H1 (cell line): ENCODE measurements around the gene NUP107. TPM values are rescaled to one million over a fixed set of nuclear protein-coding genes. Genes with fewer than 3 reads are reported as not detected.
"Not testable (repeated sequence)": the region's sequence is repeated elsewhere in the genome, so short reads cannot be mapped to it uniquely, and the experiment has no call there.

Experiments
- CTCF ChIA-PET: fragments of 300-600 bp; sonication (Branson Sonifier 250); formaldehyde crosslinking; loops from one replicate; lab custom pipeline; 2021; ENCODE audit not compliant: partially characterized antibody; lab: Charles Lee
- POLR2A ChIA-PET: fragments of 300-600 bp; sonication (Branson Sonifier 250); formaldehyde crosslinking; loops from one replicate; lab custom pipeline; 2021; ENCODE audit warnings: inconsistent platforms; ENCODE audit not compliant: partially characterized antibody; lab: Charles Lee
- DNase-seq, 2 experiments: peaks; one replicate each; pipeline versions ENCODE4 v3.0.0 to v3.0.0-alpha.2; 2010 to 2022; ENCODE audit warnings: low spot score in 2 of 2, low read depth in 1 of 2, mixed read lengths in 1 of 2
- FAIRE-seq: peaks from 2 replicates; lab custom pipeline; 2011; peaks lifted over from hg19 to GRCh38; lab: Jason Lieb, UNC
- H2AFZ ChIP-seq: 2 replicates; pipeline ENCODE4 v1.8.1; 2012; ENCODE audit warnings: low read length, inconsistent platforms
- H2AK5ac ChIP-seq: 2 replicates; pipeline ENCODE4 v1.6.1; 2013; ENCODE audit warnings: low read depth, low read length
- H2BK120ac ChIP-seq: replicated peaks from 2 replicates; pipeline ENCODE3; 2013; ENCODE audit warnings: low read depth, low read length, inconsistent platforms
- H2BK12ac ChIP-seq: 2 replicates; pipeline ENCODE4 v1.6.1; 2013; ENCODE audit warnings: low read depth, low read length
- H2BK15ac ChIP-seq: 2 replicates; pipeline ENCODE4 v1.6.1; 2013; ENCODE audit warnings: low read length
- H2BK20ac ChIP-seq: 2 replicates; pipeline ENCODE4 v1.6.1; 2013; ENCODE audit warnings: low read length
- H2BK5ac ChIP-seq: 2 replicates; pipeline ENCODE4 v1.6.1; 2013; ENCODE audit warnings: low read depth, low read length
- H3K14ac ChIP-seq: 2 replicates; pipeline ENCODE4 v1.6.1; 2013; ENCODE audit warnings: inconsistent platforms; ENCODE audit not compliant: insufficient read length
- H3K18ac ChIP-seq: 2 replicates; pipeline ENCODE4 v1.6.1; 2013; ENCODE audit warnings: low read length; ENCODE audit errors: extremely low read depth
- H3K23ac ChIP-seq: 2 replicates; pipeline ENCODE4 v1.6.1; 2013; ENCODE audit warnings: inconsistent platforms; ENCODE audit not compliant: insufficient read length
- H3K23me2 ChIP-seq: 2 replicates; pipeline ENCODE4 v1.6.1; 2013; ENCODE audit warnings: low read depth, low read length
- H3K27ac ChIP-seq: 2 replicates; pipeline ENCODE4 v1.6.1; 2011; ENCODE audit warnings: low read depth, low read length, inconsistent platforms
- H3K27me3 ChIP-seq, 4 experiments: replicated peaks in 1 of 4; 1 replicate in 1 of 4; 2 replicates in 3 of 4; pipeline versions ENCODE4 v1.6.1 to v1.8.1; 2011 to 2013; ENCODE audit warnings: low read length in 3 of 4, mild to moderate bottlenecking in 3 of 4, inconsistent platforms in 2 of 4, mixed read lengths in 2 of 4, moderate library complexity in 1 of 4; ENCODE audit not compliant: control insufficient read depth in 3 of 4, insufficient read depth in 3 of 4; ENCODE audit errors: extremely low read depth in 1 of 4
- H3K36me3 ChIP-seq, 4 experiments: 2 replicates each; pipeline versions ENCODE4 v1.6.1 to v1.8.1; 2011 to 2013; ENCODE audit warnings: mild to moderate bottlenecking in 4 of 4, low read length in 3 of 4, moderate library complexity in 2 of 4, control low read depth in 1 of 4, inconsistent platforms in 1 of 4; ENCODE audit not compliant: insufficient read depth in 4 of 4, control insufficient read depth in 2 of 4
- H3K4ac ChIP-seq: replicated peaks from 2 replicates; pipeline ENCODE3; 2013; ENCODE audit warnings: low read length, low read depth, mixed read lengths, inconsistent platforms; ENCODE audit not compliant: insufficient read length
- H3K4me1 ChIP-seq, 4 experiments: replicated peaks in 1 of 4; 1 replicate in 1 of 4; 2 replicates in 3 of 4; pipeline versions ENCODE4 v1.6.1 to v1.8.1; 2011 to 2013; ENCODE audit warnings: low read length in 3 of 4, inconsistent platforms in 2 of 4, mixed read lengths in 1 of 4; ENCODE audit not compliant: insufficient read depth in 4 of 4, control insufficient read depth in 3 of 4
- H3K4me2 ChIP-seq, 2 experiments: 2 replicates each; pipeline versions ENCODE4 v1.6.1 to v1.8.1; 2011 to 2013; ENCODE audit warnings: low read depth in 2 of 2, low read length in 2 of 2, control low read depth in 1 of 2, inconsistent platforms in 1 of 2, mild to moderate bottlenecking in 1 of 2; ENCODE audit not compliant: insufficient read depth in 1 of 2
- H3K4me3 ChIP-seq, 4 experiments: fragments of 200-600, 300-600 bp in 1 of 4; sonication (generic), shearing (Covaris generic), sonication (Bioruptor Twin) in 1 of 4; 2 replicates each; pipeline versions ENCODE4 v1.5.1 to v1.8.1; 2011 to 2016; ENCODE audit warnings: low read length in 4 of 4, low read depth in 3 of 4, control low read depth in 2 of 4, inconsistent platforms in 2 of 4, mild to moderate bottlenecking in 2 of 4, mixed read lengths in 1 of 4, moderate library complexity in 1 of 4; ENCODE audit not compliant: insufficient read depth in 2 of 4; ENCODE audit errors: extremely low read depth in 1 of 4
- H3K56ac ChIP-seq: replicated peaks from 2 replicates; pipeline ENCODE3; 2013; ENCODE audit warnings: low read depth, mild to moderate bottlenecking, mixed read lengths, low read length, inconsistent platforms; ENCODE audit not compliant: insufficient read length
- H3K79me1 ChIP-seq: 2 replicates; pipeline ENCODE4 v1.6.1; 2013; ENCODE audit warnings: low read depth, low read length, control low read depth
- H3K79me2 ChIP-seq, 2 experiments: 2 replicates each; pipeline versions ENCODE4 v1.6.1 to v1.8.1; 2012 to 2013; ENCODE audit warnings: low read length in 2 of 2, mild to moderate bottlenecking in 2 of 2, inconsistent platforms in 1 of 2; ENCODE audit not compliant: insufficient read depth in 2 of 2, control insufficient read depth in 1 of 2
- H3K9ac ChIP-seq, 4 experiments: replicated peaks in 1 of 4; 1 replicate in 1 of 4; 2 replicates in 3 of 4; pipeline versions ENCODE4 v1.6.1 to v1.8.1; 2011 to 2013; ENCODE audit warnings: low read depth in 3 of 4, low read length in 3 of 4, control low read depth in 2 of 4, mild to moderate bottlenecking in 2 of 4, moderate library complexity in 2 of 4, inconsistent platforms in 1 of 4; ENCODE audit errors: extremely low read depth in 1 of 4
- H3K9me3 ChIP-seq, 2 experiments: 2 replicates each; pipeline versions ENCODE4 v1.6.1 to v1.8.1; 2012 to 2013; ENCODE audit warnings: mild to moderate bottlenecking in 2 of 2, moderate library complexity in 2 of 2, control low read depth in 1 of 2, inconsistent platforms in 1 of 2, low read depth in 1 of 2, low read length in 1 of 2, mixed read lengths in 1 of 2; ENCODE audit not compliant: insufficient read depth in 2 of 2
- H4K20me1 ChIP-seq, 2 experiments: replicated peaks in 1 of 2; 2 replicates each; pipeline versions ENCODE3 to v1.8.1; 2011 to 2013; ENCODE audit warnings: inconsistent platforms in 2 of 2, low read length in 2 of 2, mild to moderate bottlenecking in 1 of 2; ENCODE audit not compliant: insufficient read depth in 2 of 2, control insufficient read depth in 1 of 2
- H4K5ac ChIP-seq: 2 replicates; pipeline ENCODE4 v1.6.1; 2013; ENCODE audit warnings: low read length, low read depth, mixed read lengths, inconsistent platforms; ENCODE audit not compliant: insufficient read length
- H4K8ac ChIP-seq: 2 replicates; pipeline ENCODE4 v1.8.0; 2013; ENCODE audit warnings: mild to moderate bottlenecking, moderate library complexity, low read length, inconsistent platforms; ENCODE audit not compliant: insufficient read depth; ENCODE audit errors: extremely low read depth
- H4K91ac ChIP-seq: replicated peaks from 2 replicates; pipeline ENCODE3; 2013; ENCODE audit warnings: low read length, mixed read lengths, inconsistent platforms; ENCODE audit not compliant: insufficient read length
- CTCF ChIP-seq, 3 experiments: IDR thresholded peaks; 1 replicate in 2 of 3; 2 replicates in 1 of 3; pipeline versions ENCODE4 v1.5.1 to v1.6.1; 2011; ENCODE audit warnings: low read length in 3 of 3, mild to moderate bottlenecking in 3 of 3, inconsistent platforms in 2 of 3, low read depth in 1 of 3, moderate library complexity in 1 of 3; ENCODE audit not compliant: insufficient read depth in 1 of 3; ENCODE audit errors: control extremely low read depth in 1 of 3
- SIX5 ChIP-seq: IDR thresholded peaks from 2 replicates; pipeline ENCODE4 v1.6.1; 2011; ENCODE audit warnings: mild to moderate bottlenecking, low read depth, low read length
- WGBS, 2 experiments: shearing (Covaris generic) in 1 of 2; methylation state at CpG; one replicate each; pipeline versions ENCODE4 v1.1.6 to v1.1.7; 2013 to 2015; ENCODE audit warnings: low lambda C conversion rate in 2 of 2, mixed read lengths in 2 of 2, inconsistent platforms in 1 of 2, low coverage in 1 of 2, missing lambda C conversion rate in 1 of 2; ENCODE audit not compliant: insufficient replicate concordance in 2 of 2, insufficient coverage in 1 of 2, insufficient read length in 1 of 2; ENCODE audit errors: extremely low coverage in 1 of 2, missing lambda C conversion rate in 1 of 2; 5-methylcytosine and 5-hydroxymethylcytosine counted together
- polyA plus RNA-seq, 7 experiments: library from polyadenylated mRNA; depleted of rRNA in 3 of 7; stranded (reverse) in 5 of 7; unstranded in 2 of 7; fragments of >200 nt in 5 of 7; fragments of 200-250 nt in 2 of 7; gene quantifications; 1 replicate in 5 of 7; 2 replicates in 1 of 7; 4 replicates in 1 of 7; pipeline versions ENCODE4 v1.2.1 to v1.2.3, GENCODE V29; 2011 to 2013; ENCODE audit warnings: missing spikeins in 2 of 7, mixed read lengths in 2 of 7
- total RNA-seq: library from RNA; stranded (reverse); fragmentation: NEBNext Ultra II Directional; extraction: Animal tissue kit (Norgen Biotek cat#: 25700); gene quantifications from 2 replicates; pipeline ENCODE4 v1.2.1, GENCODE V29; 2021

The NUP107 gene
- total and polyA plus RNA-seq, 2 of the 8 experiments (the other 6 are each of a cell fraction or from before 2014, with no cell fraction given): 46.1 to 141 TPM

- TF ChIP-seq CTCF (IDR thresholded peaks at IDR 0.05; ENCODE audit: control extremely low read depth in 1 of 3, insufficient read depth in 1 of 3, low read depth in 1 of 3, low read length in 3 of 3) (no peak), SIX5 (no peak)
Observed at GRCh38 chr12:68675101-68675842, 11.5 kb upstream of the NUP107 start (continued).

GRCh38 chr12:68676854-68677253 is 9.9 kb upstream of the NUP107 start:
- WGBS, 2 experiments: 87% methylated on average over 5 of the region's 5 CpGs; no CpG with 5 or more reads in 1 of the 2 experiments
- CTCF ChIA-PET: interaction anchor here (0.9 kb wide), 1 partner anchor 270 kb away, joined by 3 read pairs; no protein-coding TSS in a partner anchor
- H3K23me2 ChIP-seq, H3K23ac ChIP-seq, H2BK12ac ChIP-seq, FAIRE-seq, H2AK5ac ChIP-seq, H3K36me3 ChIP-seq, H2BK5ac ChIP-seq, H3K9me3 ChIP-seq, H3K79me2 ChIP-seq, DNase-seq, H4K20me1 ChIP-seq, H4K5ac ChIP-seq, H3K4me3 ChIP-seq, H3K27me3 ChIP-seq, H3K27ac ChIP-seq, H3K4me1 ChIP-seq, H2AFZ ChIP-seq, H3K14ac ChIP-seq, H3K4ac ChIP-seq, H3K4me2 ChIP-seq, H4K8ac ChIP-seq, H4K91ac ChIP-seq, H3K56ac ChIP-seq, H3K9ac ChIP-seq, POLR2A ChIA-PET, H2BK20ac ChIP-seq, H2BK15ac ChIP-seq, H3K79me1 ChIP-seq, H3K18ac ChIP-seq, H2BK120ac ChIP-seq: not testable (repeated sequence)
